D721Med (cell line): ENCODE data around the gene LDOC1.

Source experiments
- DNase-seq: peaks from one replicate; pipeline ENCODE4 v3.0.0; 2011; ENCODE audit warnings: low spot score; ENCODE audit not compliant: insufficient read length
- FAIRE-seq: peaks from 2 replicates; lab custom pipeline; 2011; peaks lifted over from hg19 to GRCh38; lab: Jason Lieb, UNC
- CTCF ChIP-seq: IDR thresholded peaks from 2 replicates; pipeline ENCODE4 v1.5.1; 2012; ENCODE audit warnings: mild to moderate bottlenecking, control low read depth; ENCODE audit not compliant: insufficient read depth; ENCODE audit errors: missing control alignments

The LDOC1 gene

GRCh38 chrX:141133272-141133671 lies 43.7 kb downstream of the LDOC1 start:
- FAIRE-seq, result no peak
- TF ChIP-seq CTCF, result no peak

DNA sequence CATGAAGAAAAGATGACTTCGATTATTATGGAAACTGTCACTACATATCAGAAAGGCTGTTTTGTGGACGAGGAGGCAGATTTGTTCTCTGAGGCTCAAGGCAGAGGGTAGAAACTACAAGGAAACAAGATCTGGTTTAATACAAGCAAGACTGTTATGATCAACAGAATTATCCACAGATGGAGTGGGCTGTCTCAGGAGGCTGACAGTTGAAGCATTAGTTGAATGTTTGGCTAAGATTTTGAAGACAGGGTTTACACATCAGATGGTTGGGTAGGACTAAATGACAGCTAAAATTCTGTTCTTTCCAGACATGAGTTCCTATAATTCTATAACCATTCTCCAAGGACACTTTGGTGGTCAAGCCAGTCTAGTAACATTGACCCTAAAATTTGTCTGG lies 49.8 kb downstream of the LDOC1 start:
- no peak for DNase-seq
- TF ChIP-seq CTCF, result no peak
- no peak for FAIRE-seq

More at GRCh38 chrX:141133272-141133671, 43.7 kb downstream of the LDOC1 start:
- no peak for DNase-seq
